Measurements from ENCODE around the gene MYOM1.

The MYOM1 gene

GRCh38 chr18:3175195-3175758 is 44.5 kb downstream of the MYOM1 start:
- no peak for TF ChIP-seq ZNF274 (IDR thresholded peaks at IDR 0.05; ENCODE audit: low read depth, low read length)
- H3K4me3 ChIP-seq (ENCODE audit: low read length): peak overlapping the region; percentile 23; the same call in 1 of the 2 replicates

DNA sequence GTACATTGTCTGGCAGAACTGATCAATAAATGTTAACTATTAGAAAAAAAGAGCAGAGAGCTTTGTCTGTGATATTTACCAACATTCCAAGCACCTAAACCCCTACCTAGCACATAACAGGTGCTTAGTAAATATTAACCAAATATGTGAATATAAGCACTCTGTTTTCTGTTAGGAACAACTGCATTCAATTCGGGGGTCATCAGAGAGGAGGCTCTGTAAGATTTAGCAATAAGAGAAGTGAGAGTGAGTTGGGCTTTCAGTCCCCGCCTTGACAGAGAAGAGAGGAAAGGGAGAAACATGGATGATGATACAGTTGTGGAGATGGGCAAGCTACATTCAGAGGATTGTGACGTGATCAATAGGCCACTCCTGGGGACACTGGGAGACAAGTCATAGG is 47.7 kb downstream of the MYOM1 start:
- no peak overlapping the region for H3K4me3 ChIP-seq (ENCODE audit: low read length)
- no peak for TF ChIP-seq ZNF274 (IDR thresholded peaks at IDR 0.05; ENCODE audit: low read depth, low read length)

DNA sequence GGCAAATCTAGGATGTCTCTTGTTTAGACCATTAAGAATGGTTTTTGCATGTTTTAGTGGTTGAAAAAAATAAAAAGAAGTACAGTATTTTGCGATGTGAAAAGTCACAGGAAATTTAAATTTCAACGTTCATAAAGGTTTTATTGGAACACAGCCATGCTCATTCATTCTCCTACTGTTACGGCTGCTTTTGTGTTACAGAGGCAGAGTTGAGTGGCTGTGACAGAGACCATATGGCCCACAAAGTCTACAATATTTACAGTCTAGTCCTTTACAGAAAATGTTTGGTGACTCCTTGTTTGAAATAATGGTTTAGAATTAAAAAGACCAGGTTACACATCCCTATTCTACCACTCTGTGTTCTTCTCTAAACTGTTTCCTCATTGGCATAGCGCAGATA is 48.1 kb downstream of the MYOM1 start:
- TF ChIP-seq ZNF274 (IDR thresholded peaks at IDR 0.05; ENCODE audit: low read depth, low read length): no peak
- H3K4me3 ChIP-seq (ENCODE audit: low read length): no peak overlapping the region

DNA sequence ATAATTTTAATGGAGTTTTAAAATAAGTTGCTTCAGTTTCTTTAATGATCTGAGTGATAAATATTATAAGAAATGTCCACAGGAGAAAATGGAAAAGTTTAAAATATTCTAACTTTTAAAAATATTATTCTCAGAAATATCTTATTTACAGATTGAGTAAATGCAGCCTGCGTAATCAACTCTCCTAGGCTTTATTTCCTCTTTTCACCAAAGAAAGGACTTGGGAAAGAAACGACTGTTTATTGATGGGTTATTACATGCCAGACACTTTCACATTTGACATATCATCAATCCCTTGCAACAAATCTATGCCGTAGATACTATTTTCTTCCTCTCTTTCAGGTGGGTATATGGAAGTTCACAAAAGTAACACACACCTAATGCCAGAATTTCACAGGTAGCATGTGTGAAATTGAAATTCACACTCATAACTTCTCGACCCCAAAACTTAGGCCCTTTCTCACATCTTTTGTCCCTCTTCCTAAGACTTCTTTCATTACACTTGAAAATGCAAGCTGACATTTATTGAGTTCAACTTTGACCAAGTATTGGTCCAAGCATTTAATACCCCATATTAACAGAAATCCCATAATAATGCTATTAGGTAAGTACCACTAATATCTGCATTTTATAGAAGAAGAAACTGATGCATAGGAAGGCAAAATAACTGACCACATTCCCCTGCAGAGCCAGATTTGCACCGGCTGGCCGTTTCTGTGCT is 49.2 kb downstream of the MYOM1 start:
- TF ChIP-seq ZNF274 (IDR thresholded peaks at IDR 0.05; ENCODE audit: low read depth, low read length): no peak
- no peak overlapping the region for H3K4me3 ChIP-seq (ENCODE audit: low read length)

- no peak overlapping the region for H3K4me3 ChIP-seq (ENCODE audit: low read length)
- no peak for TF ChIP-seq ZNF274 (IDR thresholded peaks at IDR 0.05; ENCODE audit: low read depth, low read length)
Measured at GRCh38 chr18:3164381-3164780, 55.4 kb downstream of the MYOM1 start.

DNA sequence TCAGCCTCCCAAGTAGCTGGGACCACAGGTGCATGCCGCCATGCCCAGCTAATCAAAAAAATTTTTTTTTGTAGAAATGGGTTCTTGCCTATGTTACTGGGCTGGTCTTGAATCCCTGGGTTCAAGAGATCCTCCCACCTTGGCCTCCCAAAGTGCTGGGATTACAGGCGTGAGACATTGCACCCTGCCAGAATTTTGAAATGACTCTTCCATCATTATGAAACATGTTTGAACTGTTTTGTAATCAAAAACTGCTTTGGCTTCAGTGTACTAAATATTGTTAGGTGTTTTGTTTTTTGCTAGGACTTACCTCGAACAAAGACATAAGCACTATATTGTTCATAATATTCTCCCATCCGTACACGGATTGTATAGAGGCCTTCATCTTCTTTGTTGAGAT is 55.8 kb downstream of the MYOM1 start:
- no peak for TF ChIP-seq ZNF274 (IDR thresholded peaks at IDR 0.05; ENCODE audit: low read depth, low read length)
- H3K4me3 ChIP-seq (ENCODE audit: low read length): no peak overlapping the region

GRCh38 chr18:3162181-3162580 is 57.6 kb downstream of the MYOM1 start:
- TF ChIP-seq ZNF274 (IDR thresholded peaks at IDR 0.05; ENCODE audit: low read depth, low read length): no peak
- no peak overlapping the region for H3K4me3 ChIP-seq (ENCODE audit: low read length)

DNA sequence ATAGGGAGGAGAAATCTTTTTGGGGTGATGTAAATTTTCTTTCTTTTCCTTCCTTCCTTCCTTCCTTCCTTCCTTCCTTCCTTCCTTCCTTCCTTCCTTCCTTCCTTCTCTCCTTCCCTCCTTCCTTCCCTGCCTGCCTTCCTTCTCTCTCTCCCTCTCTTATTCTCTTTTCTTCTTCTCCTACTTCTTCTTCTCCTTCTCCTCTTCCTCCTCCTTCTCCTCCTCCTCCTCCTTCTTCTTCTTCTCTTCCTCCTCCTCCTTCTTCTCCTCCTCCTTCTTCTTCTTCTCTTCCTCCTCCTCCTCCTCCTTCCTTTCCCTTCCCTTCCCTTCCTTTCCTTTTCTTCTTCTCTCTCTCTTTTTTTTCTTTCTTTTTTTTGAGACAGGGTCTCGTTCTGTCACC is 59.9 kb downstream of the MYOM1 start:
- no peak for TF ChIP-seq ZNF274 (IDR thresholded peaks at IDR 0.05; ENCODE audit: low read depth, low read length)

GRCh38 chr18:3157606-3158005 is 62.2 kb downstream of the MYOM1 start:
- no peak for TF ChIP-seq ZNF274 (IDR thresholded peaks at IDR 0.05; ENCODE audit: low read depth, low read length)
- no peak overlapping the region for H3K4me3 ChIP-seq (ENCODE audit: low read length)

More for the DNA sequence above, 59.9 kb downstream of the MYOM1 start:
- H3K4me3 ChIP-seq (ENCODE audit: low read length): no peak overlapping the region

GRCh38 chr18:3157086-3157485 is 62.7 kb downstream of the MYOM1 start:
- TF ChIP-seq ZNF274 (IDR thresholded peaks at IDR 0.05; ENCODE audit: low read depth, low read length): no peak

DNA sequence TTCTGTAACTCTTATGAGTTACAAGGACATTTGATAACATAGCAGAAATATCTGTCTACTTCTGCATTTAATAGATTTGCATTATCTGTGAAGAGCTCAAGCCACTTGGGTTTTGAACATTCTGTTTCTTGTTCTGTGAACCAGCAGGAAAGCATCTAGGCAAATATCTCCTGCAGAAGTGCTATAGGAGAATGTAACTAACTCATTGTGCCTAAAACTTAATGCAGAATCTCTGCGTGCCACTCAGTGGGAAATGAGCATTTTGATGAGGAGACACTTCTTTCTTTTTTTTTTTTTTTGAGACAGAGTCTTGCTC is 63.5 kb downstream of the MYOM1 start:
- H3K4me3 ChIP-seq (ENCODE audit: low read length): no peak overlapping the region
- no peak for TF ChIP-seq ZNF274 (IDR thresholded peaks at IDR 0.05; ENCODE audit: low read depth, low read length)

More at GRCh38 chr18:3157086-3157485, 62.7 kb downstream of the MYOM1 start:
- H3K4me3 ChIP-seq (ENCODE audit: low read length): no peak overlapping the region

GRCh38 chr18:3154214-3154613 is 65.6 kb downstream of the MYOM1 start:
- no peak for TF ChIP-seq ZNF274 (IDR thresholded peaks at IDR 0.05; ENCODE audit: low read depth, low read length)
- H3K4me3 ChIP-seq (ENCODE audit: low read length): no peak overlapping the region

GRCh38 chr18:3153107-3153704 is 66.6 kb downstream of the MYOM1 start:
- H3K4me3 ChIP-seq (ENCODE audit: low read length): no peak overlapping the region; the same call in 1 of the 2 replicates
- TF ChIP-seq ZNF274 (IDR thresholded peaks at IDR 0.05; ENCODE audit: low read depth, low read length): no peak

- no peak for TF ChIP-seq ZNF274 (IDR thresholded peaks at IDR 0.05; ENCODE audit: low read depth, low read length)
- no peak overlapping the region for H3K4me3 ChIP-seq (ENCODE audit: low read length)
Measured at GRCh38 chr18:3152294-3152693, 67.5 kb downstream of the MYOM1 start.

All from GM08714 (cell line).